NT2/D1 (cell line): Measurements from ENCODE around the gene NLGN1.

ENCODE experiments used
- YY1 ChIP-seq: IDR thresholded peaks from 2 replicates; pipeline ENCODE4 v1.6.1; 2011; ENCODE audit not compliant: insufficient read length, insufficient read depth
- ZNF274 ChIP-seq: IDR thresholded peaks from 2 replicates; pipeline ENCODE4 v1.6.1; 2011; ENCODE audit warnings: mild to moderate bottlenecking, low read depth, low read length

DNA sequence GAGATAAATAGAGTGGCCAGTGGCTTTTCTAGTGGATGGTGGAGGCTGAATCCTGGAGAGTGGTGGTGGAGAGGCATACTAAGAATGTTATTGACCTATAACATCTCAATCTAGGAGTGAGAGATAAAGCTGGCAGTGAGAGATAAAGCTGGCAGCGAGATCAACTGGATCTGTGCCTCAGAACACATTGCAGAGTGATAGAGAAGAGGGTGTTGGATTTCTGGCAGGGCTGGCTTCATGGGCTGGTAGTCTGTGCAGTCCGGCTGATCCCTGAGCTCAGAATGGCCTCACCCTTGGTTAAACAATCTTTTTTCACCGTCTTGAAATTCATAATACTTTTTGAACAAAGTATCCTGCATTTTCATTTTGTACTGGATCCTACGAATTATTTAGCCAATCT lies 221.2 kb downstream of the NLGN1 start:
- TF ChIP-seq YY1: no peak
- TF ChIP-seq ZNF274: no peak
